Measurements from ENCODE around the gene BAIAP3. TPM values are rescaled to one million over a fixed set of nuclear protein-coding genes. Genes with fewer than 3 reads are reported as not detected.

Gene BAIAP3
- total RNA-seq, 1 donor from 2014 or later: 2.3 TPM

GRCh38 chr16:1347962-1348361 lies 14.5 kb downstream of the BAIAP3 start:
- H3K4me1 Mint-ChIP-seq: peaks cover 14% of the 10 kb centered on the region
- DNase-seq (ENCODE audit: low spot score in 2 of 2, unreplicated experiment in 2 of 2): no peak
- no peaks in the 10 kb centered on the region for H3K36me3 Mint-ChIP-seq
- TF ChIP-seq, protein P1, sequence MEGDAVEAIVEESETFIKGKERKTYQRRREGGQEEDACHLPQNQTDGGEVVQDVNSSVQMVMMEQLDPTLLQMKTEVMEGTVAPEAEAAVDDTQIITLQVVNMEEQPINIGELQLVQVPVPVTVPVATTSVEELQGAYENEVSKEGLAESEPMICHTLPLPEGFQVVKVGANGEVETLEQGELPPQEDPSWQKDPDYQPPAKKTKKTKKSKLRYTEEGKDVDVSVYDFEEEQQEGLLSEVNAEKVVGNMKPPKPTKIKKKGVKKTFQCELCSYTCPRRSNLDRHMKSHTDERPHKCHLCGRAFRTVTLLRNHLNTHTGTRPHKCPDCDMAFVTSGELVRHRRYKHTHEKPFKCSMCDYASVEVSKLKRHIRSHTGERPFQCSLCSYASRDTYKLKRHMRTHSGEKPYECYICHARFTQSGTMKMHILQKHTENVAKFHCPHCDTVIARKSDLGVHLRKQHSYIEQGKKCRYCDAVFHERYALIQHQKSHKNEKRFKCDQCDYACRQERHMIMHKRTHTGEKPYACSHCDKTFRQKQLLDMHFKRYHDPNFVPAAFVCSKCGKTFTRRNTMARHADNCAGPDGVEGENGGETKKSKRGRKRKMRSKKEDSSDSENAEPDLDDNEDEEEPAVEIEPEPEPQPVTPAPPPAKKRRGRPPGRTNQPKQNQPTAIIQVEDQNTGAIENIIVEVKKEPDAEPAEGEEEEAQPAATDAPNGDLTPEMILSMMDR (IDR thresholded peaks at IDR 0.05; ENCODE audit: unreplicated experiment): no peak
- H3K9me3 Mint-ChIP-seq: no peaks in the 10 kb centered on the region
- H3K4me3 Mint-ChIP-seq: no peak overlapping the region
- no peak overlapping the region for H3K27ac Mint-ChIP-seq
- peaks cover 18% of the 10 kb centered on the region for H3K27me3 Mint-ChIP-seq (ENCODE audit: low read depth)

DNA sequence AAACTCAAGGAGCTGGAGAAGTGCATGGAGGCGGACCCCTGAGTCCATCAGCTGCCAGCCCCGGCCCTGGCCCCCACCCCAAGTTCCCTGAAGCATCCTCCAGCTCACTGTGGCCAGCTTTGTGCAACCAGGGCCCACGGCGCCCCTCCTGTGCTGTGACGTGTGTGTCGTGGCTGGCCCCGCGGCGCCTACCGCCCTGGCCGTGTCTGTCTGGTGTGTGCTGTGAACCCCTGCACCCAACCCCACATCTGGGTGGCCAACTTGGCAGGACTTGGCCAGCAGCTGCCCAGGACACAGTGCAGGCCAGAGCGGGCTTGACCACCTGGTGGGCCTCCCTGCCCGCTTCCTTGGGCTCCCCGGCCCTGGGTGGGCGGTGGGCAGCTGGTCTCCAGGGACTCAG lies 15.0 kb downstream of the BAIAP3 start:
- no peak overlapping the region for H3K4me3 Mint-ChIP-seq
- H3K27me3 Mint-ChIP-seq (ENCODE audit: low read depth): peaks cover 13% of the 10 kb centered on the region
- H3K27ac Mint-ChIP-seq: no peak overlapping the region
- no peak for DNase-seq (ENCODE audit: low spot score in 2 of 2, unreplicated experiment in 2 of 2)
- peaks cover 12% of the 10 kb centered on the region for H3K4me1 Mint-ChIP-seq
- H3K36me3 Mint-ChIP-seq: no peaks in the 10 kb centered on the region
- no peaks in the 10 kb centered on the region for H3K9me3 Mint-ChIP-seq
- TF ChIP-seq, protein P1 (IDR thresholded peaks at IDR 0.05; ENCODE audit: unreplicated experiment): no peak

DNA sequence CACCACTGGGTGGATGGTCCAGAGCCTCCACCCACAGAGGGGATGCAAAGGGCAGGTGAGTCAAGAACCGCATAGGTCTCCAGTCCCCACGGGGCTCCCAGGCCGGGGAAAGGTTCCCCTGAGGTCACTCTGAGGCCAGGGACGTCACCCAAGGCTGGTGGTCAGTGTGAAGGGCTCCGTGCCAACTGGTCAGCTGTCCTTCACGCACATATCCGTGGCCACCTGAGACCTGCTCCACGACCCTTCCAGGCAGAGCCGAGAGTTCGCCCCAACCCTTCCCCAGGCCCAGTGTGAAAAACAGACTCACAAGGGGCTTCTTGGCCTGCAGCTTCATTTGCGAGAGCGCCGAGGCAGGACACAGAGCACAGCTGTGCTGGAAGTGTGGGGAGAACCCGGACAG lies 15.5 kb downstream of the BAIAP3 start:
- peaks cover 10% of the 10 kb centered on the region for H3K27me3 Mint-ChIP-seq (ENCODE audit: low read depth)
- H3K4me3 Mint-ChIP-seq: no peak overlapping the region
- no peak overlapping the region for H3K27ac Mint-ChIP-seq
- no peaks in the 10 kb centered on the region for H3K36me3 Mint-ChIP-seq
- TF ChIP-seq, protein P1 (IDR thresholded peaks at IDR 0.05; ENCODE audit: unreplicated experiment): no peak
- no peak for DNase-seq (ENCODE audit: low spot score in 2 of 2, unreplicated experiment in 2 of 2)
- H3K9me3 Mint-ChIP-seq: no peaks in the 10 kb centered on the region
- peaks cover 13% of the 10 kb centered on the region for H3K4me1 Mint-ChIP-seq

GRCh38 chr16:1349351-1349750 lies 15.9 kb downstream of the BAIAP3 start:
- H3K27me3 Mint-ChIP-seq (ENCODE audit: low read depth): peaks cover 6% of the 10 kb centered on the region
- peaks cover 13% of the 10 kb centered on the region for H3K4me1 Mint-ChIP-seq
- no peaks in the 10 kb centered on the region for H3K36me3 Mint-ChIP-seq
- no peak for DNase-seq (ENCODE audit: low spot score in 2 of 2, unreplicated experiment in 2 of 2)
- no peak overlapping the region for H3K4me3 Mint-ChIP-seq
- no peak overlapping the region for H3K27ac Mint-ChIP-seq
- no peaks in the 10 kb centered on the region for H3K9me3 Mint-ChIP-seq
- TF ChIP-seq, protein P1 (IDR thresholded peaks at IDR 0.05; ENCODE audit: unreplicated experiment): no peak

- Mint-ChIP-seq H3K4me3 (peak overlapping the region; percentile 74), H3K9me3 (no peaks in the 10 kb centered on the region), H3K4me1 (peaks cover 13% of the 10 kb centered on the region), H3K27me3 (ENCODE audit: low read depth) (peaks cover 1% of the 10 kb centered on the region), H3K36me3 (no peaks in the 10 kb centered on the region), H3K27ac (no peak overlapping the region)
- TF ChIP-seq, protein P1 (IDR thresholded peaks at IDR 0.05; ENCODE audit: unreplicated experiment): no peak
- no peak for DNase-seq (ENCODE audit: low spot score in 2 of 2, unreplicated experiment in 2 of 2)
Measured at GRCh38 chr16:1349951-1350350, 16.5 kb downstream of the BAIAP3 start.

- H3K4me1 Mint-ChIP-seq: peaks cover 13% of the 10 kb centered on the region
- TF ChIP-seq, protein P1 (IDR thresholded peaks at IDR 0.05; ENCODE audit: unreplicated experiment): no peak
- no peaks in the 10 kb centered on the region for H3K9me3 Mint-ChIP-seq
- no peak for DNase-seq (ENCODE audit: low spot score in 2 of 2, unreplicated experiment in 2 of 2)
- H3K27me3 Mint-ChIP-seq (ENCODE audit: low read depth): peaks cover 1% of the 10 kb centered on the region
- no peaks in the 10 kb centered on the region for H3K36me3 Mint-ChIP-seq
- H3K4me3 Mint-ChIP-seq: peak overlapping the region; percentile 74
- H3K27ac Mint-ChIP-seq: no peak overlapping the region
Measured at GRCh38 chr16:1350691-1351090, 17.2 kb downstream of the BAIAP3 start.

Data from mesothelial cell of epicardium (in vitro differentiated cells).